GM19372 (cell line): Measurements from ENCODE around the gene ABCD1.

ENCODE experiments used
- ATAC-seq: cut with Tn5 transposase; IDR thresholded peaks from one replicate; pipeline ENCODE4 v1.9.1; 2021; ENCODE audit warnings: mild to moderate bottlenecking, low read depth, moderate library complexity; ENCODE audit not compliant: unreplicated experiment

ABCD1 gene

DNA sequence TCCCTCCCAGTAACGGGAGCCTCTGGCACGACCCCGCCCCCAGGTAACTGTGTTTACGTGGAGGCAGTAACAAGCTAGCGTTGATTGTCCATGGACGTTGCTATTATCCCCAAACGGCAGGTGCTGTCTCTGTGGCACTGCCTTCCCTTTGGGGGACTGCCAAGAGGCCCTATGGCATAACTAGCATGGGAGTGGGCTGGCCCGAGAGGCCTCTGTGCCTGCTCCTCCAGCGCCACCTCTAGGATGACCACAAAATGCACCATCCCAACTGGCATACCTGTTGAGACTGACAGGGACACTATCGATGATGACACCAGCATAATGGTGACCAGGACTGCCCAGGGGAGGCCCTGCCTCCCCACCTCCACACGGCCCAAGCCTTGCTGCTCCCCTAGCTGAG is 57.7 kb downstream of the ABCD1 start:
- no peak for ATAC-seq

DNA sequence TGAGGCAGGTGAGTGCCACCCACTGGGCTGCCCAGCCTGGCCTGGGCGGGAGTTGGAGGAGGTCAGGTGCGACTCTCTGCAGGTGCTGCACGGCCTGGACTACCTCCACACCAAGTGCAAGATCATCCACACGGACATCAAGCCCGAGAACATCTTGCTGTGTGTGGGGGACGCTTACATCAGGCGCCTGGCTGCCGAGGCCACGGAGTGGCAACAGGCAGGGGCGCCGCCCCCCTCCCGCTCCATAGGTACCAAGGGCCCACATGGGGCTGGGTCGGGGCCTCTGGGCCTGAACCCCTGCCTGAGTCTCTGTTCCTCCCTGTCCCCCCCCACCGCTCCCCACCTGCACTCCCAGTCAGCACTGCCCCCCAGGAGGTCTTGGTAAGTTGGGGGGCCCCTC is 58.2 kb downstream of the ABCD1 start:
- no peak for ATAC-seq

DNA sequence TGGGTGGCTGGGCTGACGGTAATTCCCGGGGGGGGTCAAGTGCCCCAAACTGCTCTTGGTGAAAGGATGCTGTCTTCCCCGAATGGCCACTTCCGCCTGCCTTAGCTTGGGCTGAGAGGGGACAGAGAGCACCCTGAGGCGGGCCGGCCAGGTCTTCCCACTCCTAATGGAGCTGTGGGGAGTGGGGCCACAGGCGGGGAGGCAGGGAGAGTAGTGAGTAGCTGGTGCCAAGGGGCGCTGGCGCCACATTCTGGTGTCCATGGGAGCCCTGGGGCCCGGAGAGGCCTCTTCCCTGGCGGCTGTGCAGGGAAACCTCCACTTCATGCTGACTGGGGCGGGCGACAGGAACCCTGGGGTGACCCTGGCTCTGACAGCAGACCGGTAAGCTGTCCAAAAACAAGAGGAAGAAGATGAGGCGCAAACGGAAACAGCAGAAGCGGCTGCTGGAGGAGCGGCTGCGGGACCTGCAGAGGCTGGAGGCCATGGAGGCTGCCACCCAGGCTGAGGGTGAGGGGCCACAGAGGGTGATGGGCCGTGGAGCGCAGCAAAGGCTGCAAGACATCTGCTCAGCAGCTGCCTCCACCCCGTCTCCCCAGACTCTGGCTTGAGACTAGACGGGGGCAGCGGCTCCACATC is 58.8 kb downstream of the ABCD1 start:
- no peak for ATAC-seq

DNA sequence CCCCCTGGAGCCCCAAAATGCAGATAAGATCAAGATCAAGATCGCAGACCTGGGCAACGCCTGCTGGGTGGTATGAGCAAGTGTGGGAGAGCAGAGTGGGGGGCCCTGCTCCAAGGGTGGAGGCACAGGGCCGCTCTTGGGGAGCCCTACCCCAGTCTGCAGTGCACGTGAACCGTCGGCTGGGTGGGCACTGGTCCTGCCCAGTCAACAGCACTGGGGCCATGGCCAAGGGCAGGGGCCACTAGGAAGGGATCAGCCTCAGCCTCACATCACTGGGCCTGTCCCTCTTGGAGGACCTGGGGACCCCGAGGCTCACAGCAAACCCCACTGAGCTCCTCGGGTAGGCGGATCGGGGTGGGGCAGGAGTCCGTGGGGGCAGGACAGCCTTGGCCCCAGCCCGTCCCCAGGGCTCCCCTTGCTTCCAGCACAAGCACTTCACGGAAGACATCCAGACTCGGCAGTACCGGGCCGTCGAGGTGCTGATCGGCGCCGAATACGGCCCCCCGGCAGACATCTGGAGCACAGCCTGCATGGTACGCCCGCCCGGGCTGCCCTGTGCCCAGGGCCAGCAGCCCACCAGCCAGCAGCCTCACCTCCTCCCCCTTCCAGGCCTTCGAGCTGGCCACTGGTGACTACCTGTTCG is 59.8 kb downstream of the ABCD1 start:
- ATAC-seq = no peak

DNA sequence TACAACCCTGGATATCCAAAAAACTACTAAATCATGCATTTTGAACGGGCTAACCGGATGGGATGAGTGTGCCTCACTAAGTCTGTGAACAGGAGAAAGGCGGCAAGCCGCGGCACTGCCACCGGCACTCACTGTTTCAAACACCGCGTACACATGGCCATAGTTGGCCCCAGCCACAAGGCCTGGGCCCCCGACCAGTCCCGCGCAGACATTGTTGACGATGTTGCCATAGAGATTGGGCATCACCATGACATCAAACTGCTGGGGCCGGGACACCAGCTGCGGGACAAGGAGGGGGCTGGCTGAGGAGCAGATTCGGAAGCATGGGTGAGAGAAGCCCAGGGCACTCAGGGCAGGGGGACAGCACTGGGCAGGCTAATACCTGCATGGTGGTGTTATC is 62.0 kb downstream of the ABCD1 start:
- ATAC-seq = no peak

DNA sequence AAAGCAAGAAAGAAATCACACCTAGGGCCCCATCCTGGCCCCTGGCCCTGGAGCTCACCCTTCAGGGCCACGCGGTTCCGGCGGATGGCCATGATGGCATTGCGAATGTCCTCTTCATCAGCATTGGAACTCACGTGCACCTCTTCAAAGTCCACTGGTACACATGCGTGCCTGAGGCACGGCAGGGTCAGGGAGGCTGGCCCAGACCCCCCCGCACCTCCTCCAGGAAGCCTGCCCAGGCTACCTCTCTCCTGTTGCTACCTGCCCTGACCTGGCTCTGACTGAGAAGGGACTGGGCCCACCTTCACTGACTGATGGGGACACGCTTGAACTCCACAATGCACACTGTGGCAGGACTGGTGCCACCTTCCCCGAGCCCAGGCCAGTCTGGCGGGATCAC is 65.0 kb downstream of the ABCD1 start:
- no peak for ATAC-seq

DNA sequence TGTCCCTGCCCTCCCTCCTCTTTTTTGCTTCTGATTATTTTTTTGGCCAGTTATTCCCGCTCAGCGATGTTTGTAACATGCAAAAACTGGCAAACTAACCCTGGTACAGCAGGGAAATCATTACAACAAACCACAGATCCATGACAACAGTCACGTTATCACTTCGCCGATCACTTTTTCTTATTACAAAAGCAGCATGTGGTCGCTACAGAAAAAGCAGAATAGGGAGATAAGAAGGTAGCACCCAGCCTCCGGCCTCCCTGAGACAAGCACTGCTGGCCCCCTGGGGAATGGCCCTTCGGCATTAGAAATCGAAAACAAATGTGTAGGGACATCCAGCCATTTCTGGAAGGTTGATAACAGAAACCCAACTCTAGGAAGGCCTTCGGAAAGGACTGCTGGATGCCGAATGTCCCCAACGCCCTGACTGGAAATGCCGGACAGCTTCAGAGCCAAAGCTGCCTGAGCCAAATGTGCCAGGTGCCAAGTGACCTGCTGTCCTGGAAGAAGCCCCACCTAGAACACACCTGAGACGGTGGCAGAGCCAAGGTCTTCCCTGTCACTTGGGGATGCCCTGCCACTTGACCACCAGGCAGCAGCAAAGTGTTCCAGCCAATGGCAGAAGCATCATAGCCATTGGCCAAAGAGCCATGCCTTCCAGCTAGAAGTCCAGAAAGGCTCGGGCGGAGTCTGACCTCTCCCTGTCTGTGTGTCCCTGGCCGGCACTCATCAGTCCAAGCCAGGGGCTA is 66.6 kb downstream of the ABCD1 start:
- ATAC-seq = no peak

DNA sequence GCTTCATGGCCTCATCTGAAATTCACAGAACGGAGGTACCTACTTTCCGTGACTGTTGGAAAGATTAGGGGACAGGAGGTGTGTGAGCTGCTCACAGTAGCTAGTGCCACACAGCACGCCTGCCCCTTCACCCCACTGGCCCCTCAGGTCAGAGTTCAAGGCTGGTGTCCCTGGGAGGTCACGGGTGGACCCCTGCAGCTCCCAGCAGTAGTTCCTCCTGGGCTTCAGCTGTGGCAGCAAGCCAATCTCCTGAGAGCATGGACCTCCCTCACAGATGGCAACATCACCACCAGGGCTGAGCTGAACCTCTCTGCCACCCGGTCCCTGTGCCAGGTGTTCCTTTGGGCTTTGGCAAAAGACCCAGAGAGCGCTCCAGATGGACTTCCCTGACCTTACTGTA is 67.7 kb downstream of the ABCD1 start:
- no peak for ATAC-seq

DNA sequence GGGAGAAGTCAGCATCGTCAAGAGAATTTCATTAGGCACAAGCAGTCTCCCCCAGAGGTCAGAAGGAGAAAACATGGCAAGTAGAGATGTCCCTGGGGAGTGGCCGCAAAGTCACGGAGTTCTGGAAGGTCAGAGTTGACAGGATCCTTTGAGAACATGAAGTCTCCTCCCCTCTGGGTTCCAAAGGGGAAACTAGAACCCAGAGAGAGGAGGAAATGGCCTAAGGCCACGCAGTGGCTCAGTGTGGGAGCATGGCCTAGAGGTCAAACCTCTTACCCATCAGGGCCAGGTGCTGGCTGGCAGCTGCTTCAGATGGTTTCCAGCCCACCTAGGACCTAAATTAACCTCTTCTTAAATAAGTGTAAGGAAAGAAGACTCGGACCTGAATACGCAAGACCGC is 68.6 kb downstream of the ABCD1 start:
- ATAC-seq = no peak
